Calu3 (cell line): Measurements from ENCODE around the gene PIGB. TPM values are rescaled to one million over a fixed set of nuclear protein-coding genes. Genes with fewer than 3 reads are reported as not detected.

ENCODE experiments used
- BruUV-seq: library from RNA; stranded (reverse); fragments of 400-500 nt; replicated peaks from 2 replicates; lab custom pipeline; 2021; lab: Mats Ljungman, UMichigan
- CTCF ChIA-PET: fragments of 300-600 bp; sonication (Branson Sonifier 250); formaldehyde crosslinking; loops from one replicate; lab custom pipeline; 2022; ENCODE audit warnings: antibody characterized with exemption; lab: Charles Lee
- DNase-seq: peaks from one replicate; pipeline ENCODE4 v3.0.0; 2022
- H3K27ac Mint-ChIP-seq: one replicate; pipeline ENCODE4 v1.8.0; 2022; ENCODE audit warnings: mixed read lengths; ENCODE audit not compliant: unreplicated experiment
- H3K27me3 Mint-ChIP-seq: one replicate; pipeline ENCODE4 v1.8.0; 2022; ENCODE audit warnings: mixed read lengths; ENCODE audit not compliant: unreplicated experiment
- H3K36me3 Mint-ChIP-seq: one replicate; pipeline ENCODE4 v1.8.0; 2022; ENCODE audit warnings: mild to moderate bottlenecking, moderate library complexity, mixed read lengths; ENCODE audit not compliant: insufficient read depth, unreplicated experiment
- H3K4me1 Mint-ChIP-seq: one replicate; pipeline ENCODE4 v1.8.0; 2022; ENCODE audit warnings: mild to moderate bottlenecking, low read depth, mixed read lengths; ENCODE audit not compliant: unreplicated experiment
- H3K4me3 Mint-ChIP-seq: one replicate; pipeline ENCODE4 v1.8.0; 2022; ENCODE audit warnings: mild to moderate bottlenecking, low read depth, moderate library complexity, mixed read lengths; ENCODE audit not compliant: unreplicated experiment
- H3K9me3 Mint-ChIP-seq: one replicate; pipeline ENCODE4 v1.8.0; 2022; ENCODE audit warnings: low read depth, mixed read lengths; ENCODE audit not compliant: unreplicated experiment
- intact Hi-C: fragments of 100-400 bp; cut with micrococcal nuclease; formaldehyde crosslinking; loops from one replicate; pipeline ENCODE4 v1.10.0; 2022; ENCODE audit not compliant: unreplicated experiment
- total RNA-seq: library from RNA; stranded (reverse); gene quantifications from 2 replicates; pipeline ENCODE4 v1.2.3, GENCODE V29; 2022
- TF ChIP-seq, protein P1 (sequence below): fragments of 200-600 bp; IDR thresholded peaks from one replicate; pipeline ENCODE4 v1.8.0; 2022; ENCODE audit warnings: antibody characterized with exemption; ENCODE audit not compliant: unreplicated experiment

The PIGB gene
- total RNA-seq, 1 experiment from 2014 or later = 23.5 TPM

DNA sequence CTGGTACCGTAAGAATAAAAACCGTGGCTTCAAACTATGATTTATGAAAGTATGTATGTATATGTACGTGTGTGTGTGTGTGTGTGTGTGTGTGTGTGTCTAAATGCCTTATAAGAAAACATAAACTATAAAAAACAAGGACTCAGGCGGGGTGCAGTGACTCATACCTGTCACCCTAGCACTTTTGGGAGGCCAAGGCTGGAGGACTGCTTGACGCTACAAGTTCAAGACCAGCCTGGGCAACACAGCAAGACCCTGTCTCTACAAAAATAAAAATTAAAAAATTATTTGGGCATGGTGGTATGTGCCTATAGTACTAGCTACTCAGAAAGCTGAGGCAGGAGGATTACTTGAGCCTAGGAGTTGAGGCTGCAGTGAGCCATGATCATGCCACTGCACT lies 60.1 kb downstream of the PIGB start:
- intact Hi-C loops = loop anchor here (10.0 kb wide), 1 partner anchor 56 kb away; no protein-coding TSS in a partner anchor
- Mint-ChIP-seq H3K27ac (no peak overlapping the region), H3K36me3 (peaks cover 15% of the 10 kb centered on the region), H3K9me3 (no peaks in the 10 kb centered on the region), H3K27me3 (no peaks in the 10 kb centered on the region), H3K4me1 (no peaks in the 10 kb centered on the region), H3K4me3 (no peak overlapping the region)
- no peak for DNase-seq
- no TSS peak for BruUV-seq
- CTCF ChIA-PET = no interaction called here
- TF ChIP-seq, protein P1, sequence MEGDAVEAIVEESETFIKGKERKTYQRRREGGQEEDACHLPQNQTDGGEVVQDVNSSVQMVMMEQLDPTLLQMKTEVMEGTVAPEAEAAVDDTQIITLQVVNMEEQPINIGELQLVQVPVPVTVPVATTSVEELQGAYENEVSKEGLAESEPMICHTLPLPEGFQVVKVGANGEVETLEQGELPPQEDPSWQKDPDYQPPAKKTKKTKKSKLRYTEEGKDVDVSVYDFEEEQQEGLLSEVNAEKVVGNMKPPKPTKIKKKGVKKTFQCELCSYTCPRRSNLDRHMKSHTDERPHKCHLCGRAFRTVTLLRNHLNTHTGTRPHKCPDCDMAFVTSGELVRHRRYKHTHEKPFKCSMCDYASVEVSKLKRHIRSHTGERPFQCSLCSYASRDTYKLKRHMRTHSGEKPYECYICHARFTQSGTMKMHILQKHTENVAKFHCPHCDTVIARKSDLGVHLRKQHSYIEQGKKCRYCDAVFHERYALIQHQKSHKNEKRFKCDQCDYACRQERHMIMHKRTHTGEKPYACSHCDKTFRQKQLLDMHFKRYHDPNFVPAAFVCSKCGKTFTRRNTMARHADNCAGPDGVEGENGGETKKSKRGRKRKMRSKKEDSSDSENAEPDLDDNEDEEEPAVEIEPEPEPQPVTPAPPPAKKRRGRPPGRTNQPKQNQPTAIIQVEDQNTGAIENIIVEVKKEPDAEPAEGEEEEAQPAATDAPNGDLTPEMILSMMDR = no peak

GRCh38 chr15:55381595-55381994 lies 62.6 kb downstream of the PIGB start:
- Mint-ChIP-seq H3K27me3 (no peaks in the 10 kb centered on the region), H3K9me3 (no peaks in the 10 kb centered on the region), H3K36me3 (peaks cover 11% of the 10 kb centered on the region), H3K4me3 (no peak overlapping the region), H3K4me1 (no peaks in the 10 kb centered on the region), H3K27ac (no peak overlapping the region)
- no TSS peak for BruUV-seq
- TF ChIP-seq, protein P1 = no peak
- intact Hi-C loops = no loop called here
- no peak for DNase-seq
- CTCF ChIA-PET = no interaction called here

DNA sequence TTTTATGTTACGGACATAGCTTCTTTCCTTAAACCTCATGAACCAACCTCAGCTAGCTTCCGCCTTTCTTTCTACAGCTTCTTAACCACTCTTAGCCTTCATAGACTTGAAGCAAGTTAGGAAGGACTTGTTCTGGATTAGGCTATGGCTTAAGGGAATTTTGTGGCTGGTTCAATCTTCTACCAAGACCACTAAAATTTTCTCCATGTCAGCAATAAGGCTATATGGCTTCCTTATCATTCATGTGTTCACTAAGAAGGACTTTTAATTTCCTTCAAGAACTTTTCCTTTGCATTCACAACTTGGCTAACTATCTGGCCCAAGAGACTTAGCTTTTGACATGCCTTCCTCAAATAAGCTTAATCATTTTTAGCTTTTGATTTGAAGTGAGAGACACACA lies 64.7 kb downstream of the PIGB start:
- TF ChIP-seq, protein P1 = no peak
- DNase-seq = no peak
- no peaks in the 10 kb centered on the region for H3K9me3 Mint-ChIP-seq
- H3K27me3 Mint-ChIP-seq = no peaks in the 10 kb centered on the region
- intact Hi-C loops = no loop called here
- CTCF ChIA-PET = no interaction called here
- H3K36me3 Mint-ChIP-seq = peaks cover 11% of the 10 kb centered on the region
- BruUV-seq = no TSS peak
- no peak overlapping the region for H3K27ac Mint-ChIP-seq
- H3K4me3 Mint-ChIP-seq = no peak overlapping the region
- H3K4me1 Mint-ChIP-seq = no peaks in the 10 kb centered on the region

- BruUV-seq = no TSS peak
- Mint-ChIP-seq H3K36me3 (peaks cover 6% of the 10 kb centered on the region), H3K4me1 (peaks cover 9% of the 10 kb centered on the region), H3K27me3 (no peaks in the 10 kb centered on the region), H3K27ac (no peak overlapping the region), H3K9me3 (no peaks in the 10 kb centered on the region), H3K4me3 (no peak overlapping the region)
- CTCF ChIA-PET = no interaction called here
- no peak for DNase-seq
- TF ChIP-seq, protein P1 = no peak
- intact Hi-C loops = no loop called here
Measured at GRCh38 chr15:55387027-55387426, 68.0 kb downstream of the PIGB start.
